Measurements from ENCODE around the gene LIN37.

GRCh38 chr19:35727053-35727955, 21.1 kb upstream of the LIN37 start:
- no peak for TF ChIP-seq CTCF (IDR thresholded peaks at IDR 0.05)
- no peak for TF ChIP-seq POLR2A (IDR thresholded peaks at IDR 0.05)

Data from testis (tissue), 2 donors.